Ascending aorta (tissue), 2 donors: ENCODE measurements around the gene MRGPRD. TPM values are rescaled to one million over a fixed set of nuclear protein-coding genes. Genes with fewer than 3 reads are reported as not detected.
A peak's percentile ranks its signal among the peaks of the same experiment; 100 is the strongest.

Experiments
- DNase-seq, 2 donors: peaks; one replicate each; pipeline ENCODE4 v3.0.0-alpha.2; 2019; ENCODE audit warnings: low spot score in 2 of 2
- H3K27ac ChIP-seq, 2 donors: fragments of 200-600 bp; sonication (generic); one replicate each; pipeline ENCODE4 v1.5.1; 2016 to 2017; ENCODE audit warnings: mild to moderate bottlenecking in 1 of 2
- H3K27me3 ChIP-seq: fragments of 200-600 bp; sonication (generic); one replicate; pipeline ENCODE4 v1.5.1; 2017
- H3K36me3 ChIP-seq, 2 donors: fragments of 200-600 bp; sonication (generic); one replicate each; pipeline ENCODE4 v1.5.1; 2016
- H3K4me1 ChIP-seq, 2 donors: fragments of 200-600 bp; sonication (generic); one replicate each; pipeline ENCODE4 v1.5.1; 2016 to 2017; ENCODE audit warnings: mild to moderate bottlenecking in 1 of 2
- H3K4me3 ChIP-seq, 2 donors: fragments of 200-600 bp; sonication (generic); one replicate each; pipeline ENCODE4 v1.5.1; 2016 to 2017; ENCODE audit warnings: mild to moderate bottlenecking in 1 of 2
- H3K9me3 ChIP-seq, 2 donors: fragments of 200-600 bp; sonication (generic); one replicate each; pipeline ENCODE4 v1.5.1; 2016
- CTCF ChIP-seq, 3 experiments: fragments of 200-600 bp in 2 of 3; fragments of 450-650 bp in 1 of 3; sonication (generic) in 2 of 3; IDR thresholded peaks; one replicate each; pipeline ENCODE4 v1.5.1; 2016 to 2019; ENCODE audit warnings: antibody characterized with exemption in 3 of 3, mild to moderate bottlenecking in 1 of 3, moderate library complexity in 1 of 3
- intact Hi-C: fragments of 100-400 bp; cut with DNase I; formaldehyde crosslinking; loops from one replicate; pipeline ENCODE4 v1.15.1; 2023
- total RNA-seq: library from RNA; depleted of rRNA; stranded (reverse); fragments of >200 nt; gene quantifications from one replicate; pipeline ENCODE4 v1.1.0, GENCODE V29; 2016

Gene MRGPRD
- total RNA-seq, 1 donor from 2014 or later, result not detected

- no peak for TF ChIP-seq CTCF (IDR thresholded peaks at IDR 0.05)
- no peak for DNase-seq
- intact Hi-C loops, result no loop called here
- Histone ChIP-seq H3K27me3 (no peaks in the 10 kb centered on the region), H3K36me3 (no peaks in the 10 kb centered on the region), H3K9me3 (no peaks in the 10 kb centered on the region), H3K4me3 (no peak overlapping the region), H3K27ac (no peak overlapping the region), H3K4me1 (no peaks in the 10 kb centered on the region)
Measured at GRCh38 chr11:68959465-68960293, 21.1 kb downstream of the MRGPRD start.

GRCh38 chr11:68958211-68958610, 22.6 kb downstream of the MRGPRD start:
- H3K27me3 ChIP-seq, result no peaks in the 10 kb centered on the region
- no peaks in the 10 kb centered on the region for H3K4me1 ChIP-seq
- intact Hi-C loops, result no loop called here
- no peak overlapping the region for H3K27ac ChIP-seq
- no peaks in the 10 kb centered on the region for H3K9me3 ChIP-seq
- TF ChIP-seq CTCF (IDR thresholded peaks at IDR 0.05), result no peak
- no peaks in the 10 kb centered on the region for H3K36me3 ChIP-seq
- no peak overlapping the region for H3K4me3 ChIP-seq
- no peak for DNase-seq

GRCh38 chr11:68956547-68957254, 24.1 kb downstream of the MRGPRD start:
- no peaks in the 10 kb centered on the region for H3K9me3 ChIP-seq
- H3K27me3 ChIP-seq, result no peaks in the 10 kb centered on the region
- no peaks in the 10 kb centered on the region for H3K36me3 ChIP-seq
- no peaks in the 10 kb centered on the region for H3K4me1 ChIP-seq
- peak in 1 of 3 experiments; percentile 1 for TF ChIP-seq CTCF (IDR thresholded peaks at IDR 0.05)
- no peak overlapping the region for H3K27ac ChIP-seq
- intact Hi-C loops, result no loop called here
- no peak overlapping the region for H3K4me3 ChIP-seq
- DNase-seq, result no peak

GRCh38 chr11:68956142-68956541, 24.6 kb downstream of the MRGPRD start:
- no peaks in the 10 kb centered on the region for H3K9me3 ChIP-seq
- no peaks in the 10 kb centered on the region for H3K4me1 ChIP-seq
- H3K27me3 ChIP-seq, result no peaks in the 10 kb centered on the region
- DNase-seq, result no peak
- no peaks in the 10 kb centered on the region for H3K36me3 ChIP-seq
- peak in 1 of 3 experiments; percentile 6 for TF ChIP-seq CTCF (IDR thresholded peaks at IDR 0.05)
- intact Hi-C loops, result no loop called here
- H3K27ac ChIP-seq, result no peak overlapping the region
- no peak overlapping the region for H3K4me3 ChIP-seq

GRCh38 chr11:68955607-68955958, 25.2 kb downstream of the MRGPRD start:
- H3K36me3 ChIP-seq, result no peaks in the 10 kb centered on the region
- TF ChIP-seq CTCF (IDR thresholded peaks at IDR 0.05), result no peak
- no peak for DNase-seq
- H3K27ac ChIP-seq, result no peak overlapping the region
- intact Hi-C loops, result no loop called here
- H3K9me3 ChIP-seq, result no peaks in the 10 kb centered on the region
- no peaks in the 10 kb centered on the region for H3K4me1 ChIP-seq
- H3K4me3 ChIP-seq, result peak overlapping the region in 1 of 2 donors; percentile 5
- H3K27me3 ChIP-seq, result no peaks in the 10 kb centered on the region
